Trophoblast cell (in vitro differentiated cells and primary cell): ENCODE measurements around the gene SCGB1A1.

Source experiments
- DNase-seq, 2 donors: peaks; one replicate each; pipeline ENCODE4 v3.0.0-alpha.2; 2016
- H2AFZ ChIP-seq: 2 replicates; pipeline ENCODE4 v1.6.1; 2013; ENCODE audit warnings: low read length, moderate library complexity, mild to moderate bottlenecking; ENCODE audit not compliant: insufficient read depth, poor library complexity
- H2AK5ac ChIP-seq: 2 replicates; pipeline ENCODE4 v1.6.1; 2013; ENCODE audit warnings: mild to moderate bottlenecking, low read length
- H2BK120ac ChIP-seq: 2 replicates; pipeline ENCODE4 v1.6.1; 2013; ENCODE audit warnings: low read length, mild to moderate bottlenecking, moderate library complexity; ENCODE audit not compliant: insufficient read depth, poor library complexity
- H2BK12ac ChIP-seq: 2 replicates; pipeline ENCODE4 v1.6.1; 2013; ENCODE audit warnings: mild to moderate bottlenecking, low read length, moderate library complexity
- H2BK5ac ChIP-seq: 2 replicates; pipeline ENCODE4 v1.6.1; 2013; ENCODE audit warnings: low read length, low read depth, moderate library complexity, mild to moderate bottlenecking; ENCODE audit not compliant: poor library complexity
- H3K14ac ChIP-seq: 2 replicates; pipeline ENCODE4 v1.6.1; 2013; ENCODE audit warnings: mild to moderate bottlenecking, low read length
- H3K18ac ChIP-seq: 2 replicates; pipeline ENCODE4 v1.6.1; 2013; ENCODE audit warnings: mild to moderate bottlenecking, low read length
- H3K23ac ChIP-seq: 2 replicates; pipeline ENCODE4 v1.6.1; 2013; ENCODE audit warnings: low read length
- H3K27ac ChIP-seq: 2 replicates; pipeline ENCODE4 v1.5.1; 2013; ENCODE audit warnings: low read depth, mild to moderate bottlenecking, inconsistent platforms, low read length, moderate library complexity
- H3K27me3 ChIP-seq: 2 replicates; pipeline ENCODE4 v1.6.1; 2013; ENCODE audit warnings: inconsistent platforms, mild to moderate bottlenecking, low read length, moderate library complexity; ENCODE audit not compliant: insufficient read depth
- H3K36me3 ChIP-seq, 2 experiments: 1 replicate in 1 of 2; 2 replicates in 1 of 2; pipeline ENCODE4 v1.6.1; 2013; ENCODE audit warnings: low read length in 2 of 2, mild to moderate bottlenecking in 2 of 2, moderate library complexity in 1 of 2; ENCODE audit not compliant: insufficient read depth in 2 of 2, control insufficient read depth in 1 of 2
- H3K4ac ChIP-seq: 2 replicates; pipeline ENCODE4 v1.6.1; 2013; ENCODE audit warnings: low read depth, mild to moderate bottlenecking, low read length, moderate library complexity
- H3K4me1 ChIP-seq, 2 experiments: 1 replicate in 1 of 2; 2 replicates in 1 of 2; pipeline ENCODE4 v1.6.1; 2013; ENCODE audit warnings: low read length in 2 of 2, mild to moderate bottlenecking in 2 of 2, moderate library complexity in 1 of 2; ENCODE audit not compliant: insufficient read depth in 2 of 2, control insufficient read depth in 1 of 2
- H3K4me2 ChIP-seq: 2 replicates; pipeline ENCODE4 v1.6.1; 2013; ENCODE audit warnings: inconsistent platforms, mild to moderate bottlenecking, low read length, moderate library complexity
- H3K4me3 ChIP-seq: 2 replicates; pipeline ENCODE4 v1.5.1; 2013; ENCODE audit warnings: mild to moderate bottlenecking, low read depth, low read length, inconsistent platforms
- H3K79me1 ChIP-seq: one replicate; pipeline ENCODE4 v1.6.1; 2013; ENCODE audit warnings: low read length
- H3K79me2 ChIP-seq: 2 replicates; pipeline ENCODE4 v1.6.1; 2013; ENCODE audit warnings: low read length, mild to moderate bottlenecking; ENCODE audit not compliant: control insufficient read depth, insufficient read depth, poor library complexity
- H3K9ac ChIP-seq: 2 replicates; pipeline ENCODE4 v1.6.1; 2013; ENCODE audit warnings: mild to moderate bottlenecking, low read length
- H3K9me3 ChIP-seq: 2 replicates; pipeline ENCODE4 v1.6.1; 2013; ENCODE audit warnings: low read depth, mild to moderate bottlenecking, control low read depth, inconsistent platforms, low read length; ENCODE audit not compliant: insufficient read depth
- H4K12ac ChIP-seq: 2 replicates; pipeline ENCODE4 v1.6.1; 2013; ENCODE audit warnings: low read depth, mild to moderate bottlenecking, low read length, moderate library complexity
- H4K8ac ChIP-seq: 2 replicates; pipeline ENCODE4 v1.6.1; 2013; ENCODE audit warnings: low read depth, mild to moderate bottlenecking, low read length, moderate library complexity
- H4K91ac ChIP-seq: one replicate; pipeline ENCODE4 v1.6.1; 2013; ENCODE audit warnings: low read depth, mild to moderate bottlenecking, low read length, moderate library complexity
- WGBS: extraction: QIAGEN DNeasy Blood & Tissue Kit; methylation state at CpG from one replicate; pipeline ENCODE4 v1.1.7; 2013; ENCODE audit warnings: missing lambda C conversion rate; ENCODE audit not compliant: insufficient read length, insufficient coverage; ENCODE audit errors: extremely low coverage; 5-methylcytosine and 5-hydroxymethylcytosine counted together

Gene SCGB1A1

GRCh38 chr11:62433141-62433903 lies 14.5 kb downstream of the SCGB1A1 start:
- peaks cover 22% of the 10 kb centered on the region for H3K79me1 ChIP-seq
- DNase-seq: no peak
- H3K27me3 ChIP-seq: no peaks in the 10 kb centered on the region
- H3K4me1 ChIP-seq: peaks cover 8% of the 10 kb centered on the region in 2 experiments
- no peak overlapping the region for H4K12ac ChIP-seq
- H3K27ac ChIP-seq: no peak overlapping the region
- H4K8ac ChIP-seq: no peak overlapping the region
- H3K9me3 ChIP-seq: no peaks in the 10 kb centered on the region
- H3K23ac ChIP-seq: no peak overlapping the region
- no peak overlapping the region for H2BK5ac ChIP-seq
- no peak overlapping the region for H2BK12ac ChIP-seq
- no peak overlapping the region for H2BK120ac ChIP-seq
- H3K79me2 ChIP-seq: peaks cover 3% of the 10 kb centered on the region
- H3K9ac ChIP-seq: no peak overlapping the region
- H3K4ac ChIP-seq: no peak overlapping the region
- H3K14ac ChIP-seq: no peak overlapping the region
- H3K4me3 ChIP-seq: no peak overlapping the region
- no peaks in the 10 kb centered on the region for H3K36me3 ChIP-seq
- no peak overlapping the region for H2AFZ ChIP-seq
- no peak overlapping the region for H2AK5ac ChIP-seq
- no CpG with 5 or more reads among the region's 16 CpGs for WGBS
- no peak overlapping the region for H3K4me2 ChIP-seq
- H4K91ac ChIP-seq: no peak overlapping the region
- no peak overlapping the region for H3K18ac ChIP-seq

- H3K36me3 ChIP-seq: no peaks in the 10 kb centered on the region
- no peak overlapping the region for H4K8ac ChIP-seq
- H2AK5ac ChIP-seq: no peak overlapping the region
- no peak overlapping the region for H3K9ac ChIP-seq
- DNase-seq: no peak
- H2BK5ac ChIP-seq: no peak overlapping the region
- no peak overlapping the region for H3K18ac ChIP-seq
- H3K14ac ChIP-seq: no peak overlapping the region
- H3K27me3 ChIP-seq: no peaks in the 10 kb centered on the region
- no peak overlapping the region for H3K27ac ChIP-seq
- no peak overlapping the region for H2BK120ac ChIP-seq
- no peak overlapping the region for H3K4me2 ChIP-seq
- H2AFZ ChIP-seq: no peak overlapping the region
- no peak overlapping the region for H4K12ac ChIP-seq
- H3K79me2 ChIP-seq: peaks cover 3% of the 10 kb centered on the region
- no peak overlapping the region for H2BK12ac ChIP-seq
- H3K4ac ChIP-seq: no peak overlapping the region
- peaks cover 5% of the 10 kb centered on the region in 2 experiments for H3K4me1 ChIP-seq
- peak overlapping the region; percentile 3 for H4K91ac ChIP-seq
- H3K23ac ChIP-seq: no peak overlapping the region
- H3K9me3 ChIP-seq: no peaks in the 10 kb centered on the region
- peaks cover 19% of the 10 kb centered on the region for H3K79me1 ChIP-seq
- no peak overlapping the region for H3K4me3 ChIP-seq
- WGBS: no CpG with 5 or more reads among the region's 6 CpGs
These were observed 15.1 kb downstream of the SCGB1A1 start for GRCh38 chr11:62433904-62434276.

DNA sequence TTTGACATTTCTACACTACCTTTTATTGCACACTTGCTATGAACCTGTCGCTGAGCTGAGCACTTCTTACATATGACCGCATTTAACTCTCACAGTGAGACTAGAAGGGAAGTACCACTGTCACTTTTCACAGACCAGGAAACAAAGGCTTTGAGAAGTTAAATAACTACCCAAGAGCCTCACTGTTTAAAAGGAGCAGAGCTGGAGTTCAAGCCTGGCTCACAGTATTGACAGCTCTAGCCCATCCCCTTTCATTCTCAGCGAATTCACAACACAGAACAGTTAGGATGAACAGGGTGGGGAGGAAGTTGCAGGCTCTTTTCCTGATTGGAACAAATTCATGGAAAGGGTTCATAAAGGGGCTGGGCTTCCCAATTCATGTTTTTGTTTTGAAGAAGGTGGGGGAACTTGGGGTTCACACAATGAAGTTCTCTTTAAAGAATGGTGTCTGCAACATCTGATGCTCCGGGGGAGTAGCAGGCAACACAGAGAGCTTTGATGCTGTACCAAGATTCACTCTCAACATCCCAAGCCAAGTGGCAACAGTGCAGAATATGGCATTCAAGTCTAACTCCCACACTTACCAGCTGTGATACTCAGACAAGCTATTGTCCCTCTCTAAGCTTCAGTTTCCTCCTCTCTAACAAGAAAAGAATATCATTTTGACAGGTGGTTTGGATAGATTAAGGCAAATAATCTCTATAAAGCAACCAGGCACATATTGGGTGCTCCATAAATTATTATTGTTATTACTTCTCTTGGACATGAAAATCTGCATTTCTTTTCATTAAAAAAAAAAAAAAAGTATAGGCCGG lies 17.2 kb downstream of the SCGB1A1 start:
- H3K79me2 ChIP-seq: no peaks in the 10 kb centered on the region
- H3K9ac ChIP-seq: no peak overlapping the region
- H2BK120ac ChIP-seq: no peak overlapping the region
- H2BK12ac ChIP-seq: peak overlapping the region; percentile 26
- H3K9me3 ChIP-seq: no peaks in the 10 kb centered on the region
- no CpG with 5 or more reads among the region's 5 CpGs for WGBS
- H3K4ac ChIP-seq: no peak overlapping the region
- no peak overlapping the region for H4K8ac ChIP-seq
- DNase-seq: no peak
- H3K4me2 ChIP-seq: no peak overlapping the region
- no peak overlapping the region for H3K14ac ChIP-seq
- H3K27me3 ChIP-seq: no peaks in the 10 kb centered on the region
- no peak overlapping the region for H3K27ac ChIP-seq
- H2AK5ac ChIP-seq: no peak overlapping the region
- H2BK5ac ChIP-seq: no peak overlapping the region
- no peak overlapping the region for H4K12ac ChIP-seq
- no peak overlapping the region for H3K18ac ChIP-seq
- no peak overlapping the region for H4K91ac ChIP-seq
- H3K79me1 ChIP-seq: peaks cover 6% of the 10 kb centered on the region
- no peak overlapping the region for H2AFZ ChIP-seq
- no peaks in the 10 kb centered on the region for H3K36me3 ChIP-seq
- H3K4me3 ChIP-seq: no peak overlapping the region
- no peak overlapping the region for H3K23ac ChIP-seq
- H3K4me1 ChIP-seq: peaks cover 7 to 8% of the 10 kb centered on the region in 2 experiments

DNA sequence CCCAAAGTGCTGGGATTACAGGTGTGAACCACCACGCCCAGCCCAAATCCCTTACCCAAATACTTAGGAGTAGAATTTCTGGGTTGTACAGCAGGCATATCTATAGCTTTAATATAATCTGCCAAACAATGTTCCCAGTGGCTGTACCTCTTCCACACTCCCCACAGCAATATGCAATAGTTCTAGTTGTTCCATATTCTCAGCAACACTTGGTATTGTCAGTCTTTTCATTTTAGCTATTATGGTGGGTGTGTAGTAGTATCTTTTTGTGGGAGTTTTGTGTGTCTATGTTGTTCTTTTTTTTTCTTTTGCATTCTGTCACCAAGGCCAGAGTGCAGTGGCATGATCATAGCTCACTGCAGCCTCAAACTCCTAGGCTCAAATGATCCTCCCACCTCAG lies 18.8 kb downstream of the SCGB1A1 start:
- Histone ChIP-seq H2BK120ac (no peak overlapping the region), H3K79me1 (peaks cover 3% of the 10 kb centered on the region), H4K12ac (no peak overlapping the region), H3K14ac (no peak overlapping the region), H3K27ac (no peak overlapping the region), H2BK12ac (no peak overlapping the region), H2AFZ (no peak overlapping the region), H3K4me2 (no peak overlapping the region), H4K8ac (no peak overlapping the region), H4K91ac (no peak overlapping the region), H3K4me1 (peaks cover 7 to 8% of the 10 kb centered on the region in 2 experiments), H3K4me3 (no peak overlapping the region), H3K9me3 (no peaks in the 10 kb centered on the region), H3K18ac (no peak overlapping the region), H2BK5ac (no peak overlapping the region), H3K27me3 (no peaks in the 10 kb centered on the region), H2AK5ac (no peak overlapping the region), H3K36me3 (no peaks in the 10 kb centered on the region), H3K9ac (no peak overlapping the region), H3K23ac (no peak overlapping the region), H3K79me2 (no peaks in the 10 kb centered on the region), H3K4ac (no peak overlapping the region)
- DNase-seq: no peak
- WGBS: no CpG with 5 or more reads among the region's 1 CpG
